HG03039 (cell line): Measurements from ENCODE around the gene CARD10.
"Not testable (repeated sequence)": the region's sequence is repeated elsewhere in the genome, so short reads cannot be mapped to it uniquely, and the experiment has no call there.

ENCODE experiments used
- ATAC-seq: cut with Tn5 transposase; IDR thresholded peaks from one replicate; pipeline ENCODE4 v1.9.1; 2021; ENCODE audit warnings: mild to moderate bottlenecking, moderate library complexity; ENCODE audit not compliant: unreplicated experiment

CARD10 gene

GRCh38 chr22:37470087-37470445 lies 49.1 kb downstream of the CARD10 start:
- ATAC-seq = no peak

- no peak for ATAC-seq
These were observed 49.7 kb downstream of the CARD10 start for GRCh38 chr22:37469416-37470086.

GRCh38 chr22:37468201-37468695 lies 51.0 kb downstream of the CARD10 start:
- not testable (repeated sequence) for ATAC-seq

- ATAC-seq = no peak
These were observed 51.7 kb downstream of the CARD10 start for GRCh38 chr22:37467391-37467955.

- no peak for ATAC-seq
These were observed 55.0 kb downstream of the CARD10 start for GRCh38 chr22:37464181-37464580.

- ATAC-seq = no peak
These were observed 56.2 kb downstream of the CARD10 start for GRCh38 chr22:37462983-37463382.

- ATAC-seq = no peak
These were observed 56.8 kb downstream of the CARD10 start for GRCh38 chr22:37462436-37462835.

GRCh38 chr22:37461961-37462360 lies 57.3 kb downstream of the CARD10 start:
- no peak for ATAC-seq

GRCh38 chr22:37460684-37461083 lies 58.5 kb downstream of the CARD10 start:
- no peak for ATAC-seq

- no peak for ATAC-seq
These were observed 60.0 kb downstream of the CARD10 start for GRCh38 chr22:37459206-37459605.

GRCh38 chr22:37457093-37457893 lies 61.9 kb downstream of the CARD10 start:
- ATAC-seq = no peak

- no peak for ATAC-seq
These were observed 62.9 kb downstream of the CARD10 start for GRCh38 chr22:37456346-37456745.

- ATAC-seq = no peak
These were observed 63.3 kb downstream of the CARD10 start for GRCh38 chr22:37455896-37456295.

- no peak for ATAC-seq
These were observed 64.1 kb downstream of the CARD10 start for GRCh38 chr22:37454857-37455686.

- no peak for ATAC-seq
These were observed 65.5 kb downstream of the CARD10 start for GRCh38 chr22:37453696-37454095.

GRCh38 chr22:37451218-37451617 lies 68.0 kb downstream of the CARD10 start:
- ATAC-seq = no peak

- ATAC-seq = no peak
These were observed 69.7 kb downstream of the CARD10 start for GRCh38 chr22:37449331-37450001.

- no peak for ATAC-seq
These were observed 70.6 kb downstream of the CARD10 start for GRCh38 chr22:37448516-37449127.

GRCh38 chr22:37445501-37445900 lies 73.7 kb downstream of the CARD10 start:
- ATAC-seq = no peak

- no peak for ATAC-seq
These were observed 75.2 kb downstream of the CARD10 start for GRCh38 chr22:37443977-37444376.
